Embryonic facial prominence (tissue), 1 donor: ENCODE data around the gene ALDH18A1.

Source experiments
- DNase-seq: peaks from one replicate; pipeline ENCODE4 v3.0.0-alpha.2; 2016; ENCODE audit errors: extremely low spot score

Gene ALDH18A1

DNA sequence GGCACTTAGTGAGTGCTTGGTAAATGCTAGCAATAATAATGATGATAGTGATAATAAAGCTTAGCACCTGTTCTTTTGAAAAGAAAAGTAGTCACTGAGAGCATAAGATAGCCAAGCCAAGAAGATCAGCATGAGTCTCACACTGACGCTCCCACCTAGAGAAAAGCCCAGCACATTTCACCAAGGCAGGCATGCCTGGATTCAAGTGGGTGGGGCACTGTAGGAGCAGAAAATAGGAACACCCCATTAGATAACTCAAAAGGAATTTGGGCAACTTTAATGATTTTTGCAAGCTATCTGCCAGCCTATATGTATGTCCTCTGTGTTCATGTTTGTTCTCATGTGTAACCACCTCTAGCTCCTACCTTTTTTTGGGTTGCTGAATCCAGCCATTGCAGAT lies 77.2 kb downstream of the ALDH18A1 start:
- no peak for DNase-seq

DNA sequence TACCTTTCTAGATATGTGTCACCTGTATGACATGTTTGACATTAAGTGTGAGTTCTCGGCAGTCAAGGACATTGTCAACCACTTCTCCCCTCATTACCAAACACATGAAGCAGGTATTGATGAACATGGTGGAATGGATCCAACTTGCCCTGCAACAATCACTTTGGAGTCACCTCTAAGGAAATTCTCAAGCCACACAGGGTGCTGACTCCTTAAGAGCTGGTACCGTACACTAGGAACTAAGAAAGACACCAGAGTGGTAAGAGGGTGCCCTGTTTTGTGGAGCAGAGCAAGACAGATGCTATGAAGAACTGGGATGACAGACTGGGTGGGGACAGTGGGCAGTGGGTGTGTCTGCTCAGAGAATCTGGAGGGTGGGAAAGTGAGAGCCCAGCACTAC lies 77.9 kb downstream of the ALDH18A1 start:
- DNase-seq, result no peak

DNA sequence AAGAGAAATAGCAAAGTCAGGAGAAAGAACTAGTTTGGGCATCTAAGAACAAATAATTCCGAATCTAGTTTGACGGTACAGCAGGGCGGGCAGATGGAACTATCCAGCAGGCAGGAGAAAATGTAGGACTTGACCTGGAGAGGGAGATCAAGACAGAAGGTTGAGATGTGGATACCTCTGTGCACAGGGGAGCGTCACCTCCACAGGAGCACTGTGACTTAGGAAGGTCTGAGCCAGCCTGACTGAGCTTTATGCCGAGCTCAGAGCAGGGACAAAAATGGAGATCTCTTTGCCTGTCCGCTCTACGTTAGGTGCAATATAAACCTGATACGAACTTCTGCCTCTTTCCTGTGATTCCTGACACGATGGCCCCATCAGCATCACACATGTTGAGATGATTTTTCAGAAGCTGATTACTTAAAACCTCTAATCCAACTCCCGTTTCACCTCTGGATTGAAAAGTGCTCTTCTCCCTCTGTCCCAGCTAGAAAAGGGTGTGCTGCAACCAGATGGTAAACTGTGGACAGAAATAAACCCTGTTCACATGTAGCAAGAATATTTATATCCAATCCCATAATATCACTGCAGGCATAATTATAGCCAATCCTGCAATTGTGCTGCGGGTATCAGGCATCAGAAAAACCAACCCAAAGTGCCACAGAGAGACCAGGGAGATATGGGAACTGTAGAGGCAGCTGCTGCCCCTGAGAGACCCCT lies 81.7 kb downstream of the ALDH18A1 start:
- no peak for DNase-seq

DNA sequence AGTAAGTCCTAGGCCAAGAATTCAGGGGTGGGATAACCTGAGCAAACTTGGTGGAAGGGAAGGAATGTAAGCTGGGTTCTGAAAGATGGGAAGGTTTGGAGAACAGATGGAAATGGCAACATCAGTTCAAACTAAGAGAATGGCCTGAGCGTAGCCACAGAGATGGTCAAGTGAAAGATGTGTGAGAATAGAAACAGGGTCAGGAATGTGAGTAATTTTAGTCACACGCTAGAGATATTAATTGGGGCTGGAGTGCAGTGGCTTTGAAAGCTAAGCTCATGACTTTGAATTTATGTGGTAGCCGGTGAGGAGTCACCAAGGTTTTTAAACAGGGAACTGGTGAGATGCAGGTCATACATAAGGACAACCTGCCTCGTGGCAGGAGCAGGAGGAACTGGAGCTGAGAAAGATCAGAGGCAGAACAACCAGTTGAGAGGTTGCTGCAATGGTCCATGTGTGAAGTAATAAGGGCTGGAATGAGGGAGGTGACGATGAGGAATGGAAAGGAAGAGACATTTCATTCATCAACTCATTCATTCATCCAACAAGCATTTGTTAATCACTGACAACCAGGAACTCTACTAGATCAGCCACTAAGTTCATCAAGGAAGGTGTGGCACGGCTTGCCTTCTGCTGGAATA lies 82.4 kb downstream of the ALDH18A1 start:
- DNase-seq, result no peak

DNA sequence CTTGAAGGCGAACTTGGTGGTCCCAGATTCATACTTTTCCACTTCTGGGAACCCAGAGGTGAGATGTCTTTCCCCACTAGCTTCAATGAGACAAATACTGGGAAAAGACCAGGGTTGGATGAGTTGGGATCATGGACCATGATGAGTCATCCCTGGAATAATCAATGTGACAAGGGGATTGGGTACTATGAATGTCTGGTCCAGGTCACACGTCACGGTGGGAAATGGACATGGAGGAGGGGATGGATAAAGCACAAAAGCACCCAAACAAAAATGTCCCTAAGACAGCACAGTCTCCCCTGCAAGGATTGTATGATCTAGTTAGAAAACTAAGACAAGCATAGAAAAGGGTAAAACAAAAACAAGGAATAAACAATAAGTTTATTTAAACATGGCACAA lies 83.0 kb downstream of the ALDH18A1 start:
- no peak for DNase-seq

DNA sequence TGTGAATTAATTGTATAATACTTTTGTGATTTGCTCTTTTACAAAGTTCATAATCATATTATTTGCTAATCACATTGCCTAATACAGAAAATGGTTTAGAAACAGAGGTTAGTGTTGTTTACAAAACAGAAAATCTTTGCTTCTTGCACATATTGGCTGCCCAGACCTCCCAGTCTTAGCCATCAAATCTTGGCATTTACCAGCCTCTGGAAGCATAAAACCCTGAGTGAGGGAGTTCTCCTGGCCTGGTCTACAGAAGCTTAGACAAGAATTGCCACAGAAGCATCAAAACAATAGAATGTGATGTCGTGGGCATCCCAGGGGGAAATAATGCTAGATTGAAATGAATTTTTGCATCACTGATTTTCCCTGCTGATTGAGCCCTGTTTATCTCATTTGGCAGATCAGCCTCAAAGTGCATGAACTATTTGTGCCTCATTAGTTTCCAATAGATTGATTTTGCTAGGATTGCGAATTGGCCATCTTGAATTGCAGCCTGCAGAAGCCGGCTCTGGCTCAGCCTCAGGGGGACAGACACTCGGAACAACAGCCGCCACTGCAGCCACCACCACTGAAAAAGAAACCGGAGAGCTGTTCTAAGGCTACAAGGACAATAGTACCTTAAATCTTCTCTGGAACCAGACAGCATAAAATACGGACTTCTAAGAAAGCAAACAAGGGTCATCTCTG lies 84.2 kb downstream of the ALDH18A1 start:
- DNase-seq, result no peak

GRCh38 chr10:95571390-95571789 lies 85.1 kb downstream of the ALDH18A1 start:
- no peak for DNase-seq

DNA sequence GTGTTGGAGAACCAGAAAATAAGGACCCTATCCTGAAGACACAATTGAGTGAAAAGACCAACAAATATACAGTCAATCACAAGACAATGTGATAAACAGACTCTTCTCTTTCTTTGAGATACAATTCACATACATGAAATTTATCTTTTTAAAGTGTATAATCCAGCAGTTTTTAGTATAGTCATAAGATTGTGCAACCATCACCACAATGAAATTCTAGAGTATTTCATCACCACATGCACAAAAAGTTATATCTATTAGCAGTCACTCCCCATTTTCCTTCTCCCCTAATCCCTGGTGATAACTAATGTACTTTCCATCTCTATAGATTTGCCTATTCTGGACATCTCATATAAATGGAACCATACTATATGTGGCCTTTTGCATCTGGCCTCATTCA lies 87.1 kb downstream of the ALDH18A1 start:
- no peak for DNase-seq

- no peak for DNase-seq
Measured at GRCh38 chr10:95567903-95568630, 88.4 kb downstream of the ALDH18A1 start.

- no peak for DNase-seq
Measured at GRCh38 chr10:95566136-95566535, 90.4 kb downstream of the ALDH18A1 start.

DNA sequence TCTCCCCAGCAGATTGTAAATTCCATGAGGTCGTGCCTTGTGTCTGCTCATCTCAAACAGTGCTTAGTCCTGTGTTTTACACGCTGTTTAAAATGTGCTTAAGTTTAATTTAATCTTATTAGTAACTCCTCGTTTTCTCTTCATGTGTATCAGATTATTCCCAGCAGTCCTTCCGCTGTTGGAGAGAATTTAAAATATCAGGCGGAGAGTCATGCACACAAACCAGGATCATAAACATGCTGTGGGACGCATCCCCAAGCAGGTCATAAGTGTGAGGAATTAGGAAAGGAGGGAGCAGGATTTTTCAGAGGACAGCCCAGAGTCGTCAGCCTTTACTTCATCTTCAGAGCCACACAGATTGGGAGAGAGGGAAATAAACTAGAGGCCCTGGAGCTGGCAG lies 91.2 kb downstream of the ALDH18A1 start:
- DNase-seq, result no peak

- DNase-seq, result no peak
Measured at GRCh38 chr10:95564291-95564690, 92.2 kb downstream of the ALDH18A1 start.

GRCh38 chr10:95562341-95562965 lies 94.1 kb downstream of the ALDH18A1 start:
- DNase-seq, result no peak

DNA sequence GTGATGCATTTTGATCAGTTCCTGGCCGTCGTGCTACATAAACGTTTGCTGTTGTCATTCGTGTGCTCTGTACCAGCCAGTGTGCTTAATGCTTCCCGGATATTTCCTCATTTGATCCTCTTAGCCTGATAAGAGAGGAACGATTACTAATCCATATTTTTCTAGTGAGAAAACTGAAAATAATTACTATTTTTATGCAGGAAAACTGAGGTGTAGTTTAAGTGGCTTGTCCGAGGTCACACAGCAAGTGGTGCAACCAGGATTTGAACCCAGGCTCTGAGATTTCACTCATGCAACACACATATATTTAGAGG lies 94.7 kb downstream of the ALDH18A1 start:
- DNase-seq, result no peak

DNA sequence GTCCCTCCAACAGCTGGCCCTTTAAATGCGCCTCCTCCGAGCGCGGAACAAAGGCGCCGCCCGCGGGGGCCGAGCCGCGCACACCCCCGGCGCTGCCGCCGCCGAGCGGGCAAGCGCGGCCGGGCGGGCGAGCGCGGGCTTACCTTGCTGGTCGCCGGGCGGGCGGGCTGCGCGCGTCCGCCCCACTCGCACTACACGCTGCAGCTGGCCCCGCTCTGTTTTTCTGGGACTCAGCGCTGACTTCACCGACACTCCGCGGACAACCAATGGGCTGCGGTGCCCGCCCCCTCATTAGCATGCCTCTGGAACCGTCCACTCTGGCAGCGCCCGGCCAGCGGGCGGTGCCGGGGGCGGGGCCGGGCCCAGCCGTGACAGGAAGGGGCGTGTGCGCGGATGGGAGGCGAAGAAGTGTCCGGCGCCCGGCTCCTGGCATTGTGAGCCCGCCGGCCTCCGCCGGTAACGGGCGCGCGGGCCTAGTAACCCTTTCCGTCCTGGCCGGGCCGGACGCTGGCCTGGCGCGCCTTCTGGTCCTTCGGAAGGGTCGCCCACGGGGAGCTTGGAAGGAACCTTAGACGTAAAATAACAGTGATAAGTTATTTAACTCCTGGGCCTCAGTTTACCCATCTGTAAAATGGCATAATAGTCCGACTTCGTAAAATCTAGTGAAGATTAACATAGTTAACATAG lies 95.2 kb downstream of the ALDH18A1 start, which contains the start of gene SORBS1:
Gene SORBS1, minus strand, starts transcription at position 195 of the 687 bp plus-strand sequence. CDS start 120,236 bp downstream, outside the sequence.
- DNase-seq, result peak; percentile 85

GRCh38 chr10:95560278-95561176 lies 96.0 kb downstream of the ALDH18A1 start:
- no peak for DNase-seq

DNA sequence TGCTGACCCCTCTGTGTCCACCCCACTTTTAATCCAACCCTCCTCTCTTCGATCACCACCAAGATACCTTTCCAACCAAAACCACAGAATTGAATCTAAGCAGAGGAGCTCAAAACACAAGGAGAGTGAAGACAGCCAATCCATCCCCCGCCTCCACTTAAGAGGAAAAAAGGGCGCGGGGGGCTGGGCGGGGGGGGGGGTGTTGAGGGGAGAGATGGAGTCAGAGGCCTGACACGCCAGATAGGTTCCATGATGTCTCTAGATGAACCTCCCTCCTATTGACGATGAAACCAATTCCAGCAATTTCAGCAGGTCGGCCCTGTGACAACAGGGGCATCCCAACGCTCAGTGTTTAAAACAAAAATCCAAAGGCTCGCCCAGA lies 96.6 kb downstream of the ALDH18A1 start:
- DNase-seq, result no peak

- DNase-seq, result no peak
Measured at GRCh38 chr10:95559471-95559870, 97.0 kb downstream of the ALDH18A1 start.

DNA sequence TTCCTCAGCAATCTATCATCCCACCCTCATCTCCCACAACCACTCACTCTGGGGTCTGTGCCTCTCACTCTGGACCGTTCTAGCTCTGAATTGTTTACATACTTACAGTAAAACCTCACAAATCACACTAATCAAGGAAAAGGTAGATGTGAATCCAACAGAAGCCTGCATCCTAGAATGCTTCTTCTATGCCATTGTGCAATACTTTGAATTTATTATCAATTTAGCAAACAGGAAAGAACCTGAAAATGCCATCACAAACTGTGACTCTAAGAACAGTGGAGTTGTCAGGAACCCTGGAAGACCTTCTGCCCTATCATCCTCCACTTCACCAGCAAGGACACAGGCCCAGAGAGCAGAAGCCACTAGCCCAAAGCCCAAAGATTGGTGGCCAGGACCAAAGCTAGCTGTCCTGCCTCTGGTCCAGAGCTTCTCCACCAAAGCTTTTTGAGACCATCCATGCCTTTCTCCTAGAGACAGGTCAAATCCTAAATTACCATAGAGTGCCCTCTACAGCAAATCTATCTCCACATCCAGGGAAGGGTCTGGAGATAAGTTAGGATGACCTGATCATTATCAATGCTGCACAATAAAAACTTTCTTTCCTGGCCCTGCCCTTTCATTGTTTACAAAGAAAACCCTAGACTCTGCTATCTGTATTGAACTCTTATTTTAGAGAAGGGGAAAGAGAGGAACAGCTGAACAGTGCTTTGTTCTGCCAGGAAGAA lies 97.8 kb downstream of the ALDH18A1 start:
- DNase-seq, result no peak
